OCI-LY7 (cell line): ENCODE results near the gene CFL1. TPM values are rescaled to one million over a fixed set of nuclear protein-coding genes. Genes with fewer than 3 reads are reported as not detected.

Experiments used
- BruUV-seq: library from RNA; stranded (reverse); fragments of 400-500 nt; replicated peaks from 2 replicates; lab custom pipeline; 2021; lab: Mats Ljungman, UMichigan
- CTCF ChIA-PET: fragments of 300-600 bp; sonication (Branson Sonifier 250); formaldehyde crosslinking; loops from one replicate; lab custom pipeline; 2022; ENCODE audit warnings: antibody characterized with exemption; ENCODE audit not compliant: unreplicated experiment; lab: Charles Lee
- POLR2A ChIA-PET: fragments of 300-600 bp; sonication (Branson Sonifier 250); formaldehyde crosslinking; loops from one replicate; lab custom pipeline; 2022; ENCODE audit warnings: antibody characterized with exemption; lab: Charles Lee
- DNase-seq: peaks from one replicate; pipeline ENCODE4 v3.0.0-alpha.2; 2015; ENCODE audit warnings: low spot score
- H2AFZ ChIP-seq: fragments of 200-600 bp; sonication (generic), shearing (Covaris generic); 2 replicates; pipeline ENCODE4 v1.6.1; 2014; ENCODE audit warnings: mild to moderate bottlenecking, antibody characterized with exemption, low read length, moderate library complexity
- H3K27ac ChIP-seq: fragments of 200-600 bp; sonication (generic); 2 replicates; pipeline ENCODE4 v1.5.1; 2014; ENCODE audit warnings: mixed run types, low read depth, mild to moderate bottlenecking, moderate library complexity, low read length, inconsistent platforms; ENCODE audit not compliant: poor library complexity, severe bottlenecking
- H3K36me3 ChIP-seq: fragments of 200-600 bp; sonication (generic); 2 replicates; pipeline ENCODE4 v1.6.1; 2014; ENCODE audit warnings: mild to moderate bottlenecking, antibody characterized with exemption, low read length, moderate library complexity, mixed read lengths; ENCODE audit not compliant: insufficient read depth
- H3K4me1 ChIP-seq: fragments of 200-600 bp; sonication (generic); 2 replicates; pipeline ENCODE4 v1.5.1; 2014; ENCODE audit warnings: mild to moderate bottlenecking, low read length; ENCODE audit not compliant: insufficient read depth, poor library complexity, severe bottlenecking
- H3K4me2 ChIP-seq: fragments of 200-600 bp; sonication (generic); 2 replicates; pipeline ENCODE4 v1.6.1; 2014; ENCODE audit warnings: mild to moderate bottlenecking, low read length
- H3K4me3 ChIP-seq: fragments of 200-600 bp; sonication (generic); 2 replicates; pipeline ENCODE4 v1.5.1; 2014; ENCODE audit warnings: mild to moderate bottlenecking, low read depth, low read length; ENCODE audit not compliant: poor library complexity, severe bottlenecking
- H3K79me2 ChIP-seq: fragments of 200-600 bp; sonication (generic); 2 replicates; pipeline ENCODE4 v1.6.1; 2016; ENCODE audit warnings: low read depth, mild to moderate bottlenecking, low read length, moderate library complexity, mixed read lengths; ENCODE audit not compliant: insufficient read depth
- H3K9me2 ChIP-seq: fragments of 200-600 bp; sonication (generic); 2 replicates; pipeline ENCODE4 v1.6.1; 2016; ENCODE audit warnings: mild to moderate bottlenecking, low read length, mixed read lengths; ENCODE audit not compliant: insufficient read depth
- H3K9me3 ChIP-seq: fragments of 200-600 bp; sonication (generic); 2 replicates; pipeline ENCODE4 v1.6.1; 2014; ENCODE audit warnings: mild to moderate bottlenecking, mixed run types, low read length, mixed read lengths
- H4K20me1 ChIP-seq: fragments of 200-600 bp; sonication (generic); 2 replicates; pipeline ENCODE4 v1.6.1; 2014; ENCODE audit warnings: mild to moderate bottlenecking, antibody characterized with exemption, low read length, moderate library complexity, mixed read lengths; ENCODE audit not compliant: insufficient read depth
- CTCF ChIP-seq: fragments of 200-600 bp; sonication (generic); conservative IDR thresholded peaks from 2 replicates; pipeline ENCODE4 v1.5.1; 2014; ENCODE audit warnings: mild to moderate bottlenecking, antibody characterized with exemption, low read length, moderate library complexity, mixed read lengths
- EZH2phosphoT487 ChIP-seq: fragments of 200-600 bp; sonication (generic); IDR thresholded peaks from 2 replicates; pipeline ENCODE4 v1.6.1; 2018; ENCODE audit warnings: low read depth, borderline replicate concordance, mild to moderate bottlenecking, mixed run types, antibody characterized with exemption, low read length, moderate library complexity, mixed read lengths
- intact Hi-C: fragments of 100-400 bp; cut with micrococcal nuclease; formaldehyde crosslinking; loops from one replicate; pipeline ENCODE4 v1.10.0; 2022; ENCODE audit not compliant: unreplicated experiment
- total RNA-seq, 2 experiments: library from RNA; depleted of rRNA in 1 of 2; stranded (reverse); fragments of >200 nt in 1 of 2; shearing (Covaris generic) in 1 of 2; gene quantifications; 2 replicates each; pipeline ENCODE4 v1.2.3, GENCODE V29; 2014 to 2022

Gene CFL1
- total RNA-seq, 2 experiments from 2014 or later = 1,019 to 1,119 TPM

- POLR2A ChIA-PET = interaction anchor here (0.6 to 5.6 kb wide), 4 partner anchors 14 to 27 kb away, joined by 3 to 59 read pairs (median 6); partner anchors contain the start of genes CFL1 and MUS81
- Histone ChIP-seq H3K9me3 (no peaks in the 10 kb centered on the region), H3K27ac (peak overlapping the region; percentile 80), H2AFZ (no peak overlapping the region), H3K4me3 (peak overlapping the region; percentile 93), H3K4me2 (peak overlapping the region; percentile 97), H4K20me1 (no peaks in the 10 kb centered on the region), H3K79me2 (peaks cover 30% of the 10 kb centered on the region), H3K4me1 (peaks cover 51% of the 10 kb centered on the region), H3K36me3 (peaks cover 54% of the 10 kb centered on the region), H3K9me2 (no peaks in the 10 kb centered on the region)
- DNase-seq = no peak
- CTCF ChIA-PET = interaction anchor here (0.9 to 1.3 kb wide), 3 partner anchors 8 to 29 kb away, joined by 4 to 24 read pairs (median 10); partner anchors contain the start of gene CFL1
- intact Hi-C loops = loop anchor here (5.0 kb wide), 1 partner anchor 245 kb away; no protein-coding TSS in a partner anchor
- TF ChIP-seq EZH2phosphoT487 = no peak
- no peak for TF ChIP-seq CTCF
- no TSS peak for BruUV-seq
These were observed 29.1 kb upstream of the CFL1 start for GRCh38 chr11:65886826-65887722.

GRCh38 chr11:65885808-65886536 is 28.0 kb upstream of the CFL1 start:
- H3K4me1 ChIP-seq = peaks cover 50% of the 10 kb centered on the region
- TF ChIP-seq EZH2phosphoT487 (no peak), CTCF (no peak)
- POLR2A ChIA-PET = interaction anchor here (0.9 to 5.6 kb wide), 2 partner anchors 15 to 26 kb away, joined by 4 to 59 read pairs; partner anchors contain the start of genes CFL1 and MUS81

More at GRCh38 chr11:65885808-65886536, 28.0 kb upstream of the CFL1 start:
- intact Hi-C loops = loop anchor here (5.0 kb wide), 1 partner anchor 246 kb away; no protein-coding TSS in a partner anchor
- Histone ChIP-seq H2AFZ (no peak overlapping the region), H3K79me2 (peaks cover 19% of the 10 kb centered on the region; the same call in 1 of the 2 replicates), H3K27ac (no peak overlapping the region), H3K9me3 (no peaks in the 10 kb centered on the region), H3K4me2 (peak overlapping the region; percentile 97), H3K4me3 (no peak overlapping the region), H3K36me3 (peaks cover 53% of the 10 kb centered on the region), H3K9me2 (no peaks in the 10 kb centered on the region), H4K20me1 (no peaks in the 10 kb centered on the region)
- no peak for DNase-seq
- CTCF ChIA-PET = no interaction called here
- no TSS peak for BruUV-seq
